Fibroblast of mammary gland (primary cell): Measurements from ENCODE around the gene MB.

Experiments
- DNase-seq: peaks from one replicate; pipeline ENCODE4 v3.0.0-alpha.2; 2010; ENCODE audit warnings: low read depth
- H3K4me3 ChIP-seq: 2 replicates; pipeline ENCODE4 v1.5.1; 2011; ENCODE audit warnings: low read depth, mild to moderate bottlenecking, low read length, moderate library complexity; ENCODE audit not compliant: control insufficient read depth
- TF ChIP-seq, protein P1 (sequence below): conservative IDR thresholded peaks from 2 replicates; pipeline ENCODE4 v1.5.1; 2011; ENCODE audit warnings: low read depth, low read length, inconsistent platforms; ENCODE audit not compliant: control insufficient read depth, insufficient read depth

Gene MB

DNA sequence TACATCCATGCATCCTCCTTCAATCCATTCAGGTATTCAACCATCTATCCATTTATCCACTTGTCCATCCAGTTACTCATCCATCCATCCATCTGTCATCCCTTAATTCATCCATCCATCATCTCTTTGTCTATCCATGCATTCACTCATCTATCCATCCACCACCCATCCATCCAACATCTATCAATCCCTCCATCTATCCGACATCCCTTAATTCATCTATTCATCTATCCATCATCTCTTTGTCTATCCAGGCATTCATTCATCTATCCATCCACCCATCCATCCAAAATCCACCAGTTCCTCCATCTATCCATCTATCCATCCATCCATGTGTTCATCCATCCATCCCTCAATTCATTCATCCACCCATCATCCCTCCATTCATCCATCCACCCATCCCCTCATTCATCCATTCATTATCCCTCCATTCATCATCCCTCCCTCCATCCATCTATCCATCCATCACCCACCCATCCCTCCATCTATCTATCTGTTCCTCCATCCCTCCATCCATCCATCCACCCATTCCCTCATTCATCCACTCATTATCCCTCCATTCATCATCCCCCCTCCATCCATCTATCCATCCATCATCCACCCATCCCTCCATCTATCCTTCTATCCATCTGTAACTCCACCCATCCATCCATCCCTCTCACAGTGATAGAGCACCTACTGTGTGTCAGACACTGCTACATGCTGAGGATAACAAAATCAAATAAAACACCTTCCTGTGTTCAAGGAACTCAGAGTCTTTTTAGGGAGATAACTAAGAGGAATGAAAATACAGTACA lies 1.5 kb upstream of the MB start:
- TF ChIP-seq, protein P1, sequence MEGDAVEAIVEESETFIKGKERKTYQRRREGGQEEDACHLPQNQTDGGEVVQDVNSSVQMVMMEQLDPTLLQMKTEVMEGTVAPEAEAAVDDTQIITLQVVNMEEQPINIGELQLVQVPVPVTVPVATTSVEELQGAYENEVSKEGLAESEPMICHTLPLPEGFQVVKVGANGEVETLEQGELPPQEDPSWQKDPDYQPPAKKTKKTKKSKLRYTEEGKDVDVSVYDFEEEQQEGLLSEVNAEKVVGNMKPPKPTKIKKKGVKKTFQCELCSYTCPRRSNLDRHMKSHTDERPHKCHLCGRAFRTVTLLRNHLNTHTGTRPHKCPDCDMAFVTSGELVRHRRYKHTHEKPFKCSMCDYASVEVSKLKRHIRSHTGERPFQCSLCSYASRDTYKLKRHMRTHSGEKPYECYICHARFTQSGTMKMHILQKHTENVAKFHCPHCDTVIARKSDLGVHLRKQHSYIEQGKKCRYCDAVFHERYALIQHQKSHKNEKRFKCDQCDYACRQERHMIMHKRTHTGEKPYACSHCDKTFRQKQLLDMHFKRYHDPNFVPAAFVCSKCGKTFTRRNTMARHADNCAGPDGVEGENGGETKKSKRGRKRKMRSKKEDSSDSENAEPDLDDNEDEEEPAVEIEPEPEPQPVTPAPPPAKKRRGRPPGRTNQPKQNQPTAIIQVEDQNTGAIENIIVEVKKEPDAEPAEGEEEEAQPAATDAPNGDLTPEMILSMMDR, result no peak
- no peak overlapping the region for H3K4me3 ChIP-seq
- no peak for DNase-seq

DNA sequence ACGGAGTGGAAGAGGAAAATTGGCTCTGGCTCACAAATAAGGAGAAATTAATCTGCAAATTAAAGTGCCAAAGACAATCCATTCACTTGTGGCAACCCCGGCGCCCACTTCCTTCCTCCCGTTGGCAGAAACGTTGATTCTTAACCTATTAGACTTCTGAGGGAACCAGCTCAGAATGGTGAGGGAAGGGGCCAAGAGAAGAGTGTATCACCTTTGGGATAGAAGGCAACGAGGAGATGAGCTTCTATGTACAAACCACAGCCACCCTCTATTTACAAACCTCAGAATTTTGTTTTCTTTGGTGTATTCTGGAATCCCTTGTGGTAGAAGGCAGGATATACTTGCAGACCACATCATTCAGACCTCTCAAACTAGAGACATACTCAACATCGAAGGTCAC lies 1.1 kb downstream of the MB start:
- H3K4me3 ChIP-seq, result no peak overlapping the region
- TF ChIP-seq, protein P1, result no peak
- no peak for DNase-seq

DNA sequence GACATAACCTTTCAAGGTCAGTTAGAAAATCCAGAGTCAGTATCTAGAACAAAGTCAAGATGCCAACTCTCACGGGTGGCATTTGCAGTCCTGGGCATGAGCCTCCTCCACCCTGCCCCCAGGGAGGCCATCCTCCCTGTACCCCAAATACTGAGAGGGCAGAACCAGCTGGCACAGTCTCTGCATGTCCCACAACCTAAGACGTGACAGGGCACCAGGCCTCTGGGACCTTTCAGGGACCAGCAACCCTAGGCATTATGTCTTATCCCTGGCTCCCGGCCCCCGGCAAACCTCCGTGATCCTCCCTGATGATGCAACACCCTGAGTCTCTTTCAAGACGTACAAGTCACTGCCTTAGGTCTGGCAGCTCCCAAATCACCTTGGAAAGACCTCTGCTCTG lies 2.0 kb downstream of the MB start:
- DNase-seq, result peak; percentile 16
- TF ChIP-seq, protein P1, result no peak
- H3K4me3 ChIP-seq, result no peak overlapping the region

DNA sequence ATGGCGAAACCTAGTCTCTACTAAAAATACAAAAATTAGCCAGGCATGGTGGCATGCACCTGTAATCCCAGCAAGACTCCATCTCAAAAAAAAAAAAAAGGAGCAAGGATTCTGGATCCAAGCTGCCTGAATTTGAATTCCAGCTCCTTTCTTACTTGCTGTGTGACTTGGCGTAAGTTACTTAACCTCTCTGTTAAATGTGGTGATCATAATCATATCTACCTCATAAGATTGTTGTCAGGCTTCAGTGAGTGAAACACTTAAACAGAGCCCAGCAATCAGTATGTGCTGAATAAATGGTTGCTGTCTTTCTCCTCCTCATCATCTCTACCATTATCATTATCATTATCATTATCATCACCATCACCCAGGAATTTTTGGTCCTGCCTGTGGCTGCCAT lies 2.7 kb downstream of the MB start:
- TF ChIP-seq, protein P1, result no peak
- H3K4me3 ChIP-seq, result no peak overlapping the region
- no peak for DNase-seq

DNA sequence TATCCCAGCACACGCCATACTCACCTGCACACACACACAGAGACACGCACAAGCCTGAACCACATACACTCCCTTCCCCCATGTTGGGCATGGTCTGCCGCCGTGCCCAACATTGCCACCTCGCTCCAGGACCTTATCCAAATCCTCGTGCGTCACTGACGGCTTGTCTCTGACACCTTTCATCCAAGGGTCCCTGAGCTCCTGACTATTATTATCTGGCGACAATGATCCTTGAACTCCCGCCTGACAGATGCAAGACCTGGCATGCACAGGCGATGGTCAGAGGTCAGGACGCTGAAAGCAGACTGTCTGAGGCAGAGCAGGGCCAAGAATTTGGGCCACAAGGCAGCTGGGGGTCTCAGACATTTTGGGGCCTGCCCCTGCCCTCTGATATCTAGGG lies 4.2 kb downstream of the MB start:
- H3K4me3 ChIP-seq, result no peak overlapping the region
- no peak for DNase-seq
- TF ChIP-seq, protein P1, result no peak

DNA sequence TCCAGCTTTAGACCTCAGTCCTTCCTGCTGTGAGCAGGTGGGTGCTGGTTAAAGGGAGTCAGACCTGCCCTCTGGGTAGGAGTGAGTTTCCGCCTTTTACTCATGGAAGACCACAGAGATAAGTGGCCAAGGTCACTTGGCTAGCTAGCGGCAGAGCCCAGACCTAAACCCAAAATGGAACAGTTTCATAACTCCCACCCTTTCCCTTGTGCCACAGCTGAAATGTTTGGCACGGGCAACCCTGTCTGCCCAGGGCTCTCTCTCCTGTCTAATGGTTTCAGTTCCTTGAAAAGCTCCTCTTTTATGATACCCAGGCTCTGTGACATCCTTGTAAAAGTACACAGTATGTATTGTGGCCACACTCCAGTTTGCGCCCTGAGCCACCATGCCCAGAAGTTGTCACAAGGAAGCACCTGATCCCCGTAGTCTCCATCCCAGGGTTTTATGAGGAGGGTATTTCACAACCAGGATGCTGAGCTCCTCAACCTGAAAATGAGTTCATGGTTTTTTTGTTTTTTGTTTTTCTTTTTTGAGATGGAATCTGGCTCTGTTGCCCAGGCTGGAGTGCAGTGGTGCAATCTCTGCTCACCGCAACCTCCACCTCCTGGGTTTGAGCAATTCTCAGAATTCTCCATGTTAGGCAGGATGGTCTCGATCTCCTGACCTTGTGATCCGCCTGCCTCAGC lies 5.1 kb downstream of the MB start:
- no peak overlapping the region for H3K4me3 ChIP-seq
- DNase-seq, result no peak
- TF ChIP-seq, protein P1, result no peak
